OCI-LY7 (cell line): ENCODE measurements around the gene FTSJ3. TPM values are rescaled to one million over a fixed set of nuclear protein-coding genes. Genes with fewer than 3 reads are reported as not detected.

Experiments
- BruUV-seq: library from RNA; stranded (reverse); fragments of 400-500 nt; replicated peaks from 2 replicates; lab custom pipeline; 2021; lab: Mats Ljungman, UMichigan
- CTCF ChIA-PET: fragments of 300-600 bp; sonication (Branson Sonifier 250); formaldehyde crosslinking; loops from one replicate; lab custom pipeline; 2022; ENCODE audit warnings: antibody characterized with exemption; ENCODE audit not compliant: unreplicated experiment; lab: Charles Lee
- POLR2A ChIA-PET: fragments of 300-600 bp; sonication (Branson Sonifier 250); formaldehyde crosslinking; loops from one replicate; lab custom pipeline; 2022; ENCODE audit warnings: antibody characterized with exemption; lab: Charles Lee
- DNase-seq: peaks from one replicate; pipeline ENCODE4 v3.0.0-alpha.2; 2015; ENCODE audit warnings: low spot score
- H2AFZ ChIP-seq: fragments of 200-600 bp; sonication (generic), shearing (Covaris generic); 2 replicates; pipeline ENCODE4 v1.6.1; 2014; ENCODE audit warnings: mild to moderate bottlenecking, antibody characterized with exemption, low read length, moderate library complexity
- H3K27ac ChIP-seq: fragments of 200-600 bp; sonication (generic); 2 replicates; pipeline ENCODE4 v1.5.1; 2014; ENCODE audit warnings: mixed run types, low read depth, mild to moderate bottlenecking, moderate library complexity, low read length, inconsistent platforms; ENCODE audit not compliant: poor library complexity, severe bottlenecking
- H3K36me3 ChIP-seq: fragments of 200-600 bp; sonication (generic); 2 replicates; pipeline ENCODE4 v1.6.1; 2014; ENCODE audit warnings: mild to moderate bottlenecking, antibody characterized with exemption, low read length, moderate library complexity, mixed read lengths; ENCODE audit not compliant: insufficient read depth
- H3K4me1 ChIP-seq: fragments of 200-600 bp; sonication (generic); 2 replicates; pipeline ENCODE4 v1.5.1; 2014; ENCODE audit warnings: mild to moderate bottlenecking, low read length; ENCODE audit not compliant: insufficient read depth, poor library complexity, severe bottlenecking
- H3K4me2 ChIP-seq: fragments of 200-600 bp; sonication (generic); 2 replicates; pipeline ENCODE4 v1.6.1; 2014; ENCODE audit warnings: mild to moderate bottlenecking, low read length
- H3K4me3 ChIP-seq: fragments of 200-600 bp; sonication (generic); 2 replicates; pipeline ENCODE4 v1.5.1; 2014; ENCODE audit warnings: mild to moderate bottlenecking, low read depth, low read length; ENCODE audit not compliant: poor library complexity, severe bottlenecking
- H3K79me2 ChIP-seq: fragments of 200-600 bp; sonication (generic); 2 replicates; pipeline ENCODE4 v1.6.1; 2016; ENCODE audit warnings: low read depth, mild to moderate bottlenecking, low read length, moderate library complexity, mixed read lengths; ENCODE audit not compliant: insufficient read depth
- H3K9me2 ChIP-seq: fragments of 200-600 bp; sonication (generic); 2 replicates; pipeline ENCODE4 v1.6.1; 2016; ENCODE audit warnings: mild to moderate bottlenecking, low read length, mixed read lengths; ENCODE audit not compliant: insufficient read depth
- H3K9me3 ChIP-seq: fragments of 200-600 bp; sonication (generic); 2 replicates; pipeline ENCODE4 v1.6.1; 2014; ENCODE audit warnings: mild to moderate bottlenecking, mixed run types, low read length, mixed read lengths
- H4K20me1 ChIP-seq: fragments of 200-600 bp; sonication (generic); 2 replicates; pipeline ENCODE4 v1.6.1; 2014; ENCODE audit warnings: mild to moderate bottlenecking, antibody characterized with exemption, low read length, moderate library complexity, mixed read lengths; ENCODE audit not compliant: insufficient read depth
- EZH2phosphoT487 ChIP-seq: fragments of 200-600 bp; sonication (generic); IDR thresholded peaks from 2 replicates; pipeline ENCODE4 v1.6.1; 2018; ENCODE audit warnings: low read depth, borderline replicate concordance, mild to moderate bottlenecking, mixed run types, antibody characterized with exemption, low read length, moderate library complexity, mixed read lengths
- intact Hi-C: fragments of 100-400 bp; cut with micrococcal nuclease; formaldehyde crosslinking; loops from one replicate; pipeline ENCODE4 v1.10.0; 2022; ENCODE audit not compliant: unreplicated experiment
- total RNA-seq, 2 experiments: library from RNA; depleted of rRNA in 1 of 2; stranded (reverse); fragments of >200 nt in 1 of 2; shearing (Covaris generic) in 1 of 2; gene quantifications; 2 replicates each; pipeline ENCODE4 v1.2.3, GENCODE V29; 2014 to 2022
- TF ChIP-seq, protein P1 (sequence below): fragments of 200-600 bp; sonication (generic); conservative IDR thresholded peaks from 2 replicates; pipeline ENCODE4 v1.5.1; 2014; ENCODE audit warnings: mild to moderate bottlenecking, antibody characterized with exemption, low read length, moderate library complexity, mixed read lengths

The FTSJ3 gene
- total RNA-seq, 2 experiments from 2014 or later = 32.4 to 49.0 TPM

DNA sequence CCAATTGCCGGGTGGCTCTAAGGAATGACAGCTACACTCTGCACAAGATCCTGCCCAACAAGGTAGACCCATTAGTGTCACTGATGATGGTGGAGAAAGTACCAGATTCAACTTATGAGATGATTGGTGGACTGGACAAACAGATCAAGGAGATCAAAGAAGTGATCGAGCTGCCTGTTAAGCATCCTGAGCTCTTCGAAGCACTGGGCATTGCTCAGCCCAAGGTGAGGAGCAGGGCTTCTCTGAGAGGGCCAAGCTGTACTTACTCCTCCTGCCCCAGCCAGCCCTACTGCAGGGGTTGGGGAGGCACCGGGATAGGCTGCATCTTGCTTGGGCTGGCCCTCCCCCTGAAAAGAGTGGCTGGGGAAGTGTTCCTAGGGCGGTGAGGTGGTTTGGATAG is 2.8 kb upstream of the FTSJ3 start:
- no peaks in the 10 kb centered on the region for H3K9me3 ChIP-seq
- POLR2A ChIA-PET = no interaction called here
- no peak overlapping the region for H3K27ac ChIP-seq
- intact Hi-C loops = no loop called here
- peaks cover 82% of the 10 kb centered on the region for H3K36me3 ChIP-seq
- H3K79me2 ChIP-seq = peaks cover 31% of the 10 kb centered on the region
- no peak overlapping the region for H3K4me2 ChIP-seq
- no peak for DNase-seq
- CTCF ChIA-PET = no interaction called here
- H3K4me1 ChIP-seq = peaks cover 30% of the 10 kb centered on the region
- no peak overlapping the region for H3K4me3 ChIP-seq
- no peak overlapping the region for H2AFZ ChIP-seq
- TF ChIP-seq, protein P1, sequence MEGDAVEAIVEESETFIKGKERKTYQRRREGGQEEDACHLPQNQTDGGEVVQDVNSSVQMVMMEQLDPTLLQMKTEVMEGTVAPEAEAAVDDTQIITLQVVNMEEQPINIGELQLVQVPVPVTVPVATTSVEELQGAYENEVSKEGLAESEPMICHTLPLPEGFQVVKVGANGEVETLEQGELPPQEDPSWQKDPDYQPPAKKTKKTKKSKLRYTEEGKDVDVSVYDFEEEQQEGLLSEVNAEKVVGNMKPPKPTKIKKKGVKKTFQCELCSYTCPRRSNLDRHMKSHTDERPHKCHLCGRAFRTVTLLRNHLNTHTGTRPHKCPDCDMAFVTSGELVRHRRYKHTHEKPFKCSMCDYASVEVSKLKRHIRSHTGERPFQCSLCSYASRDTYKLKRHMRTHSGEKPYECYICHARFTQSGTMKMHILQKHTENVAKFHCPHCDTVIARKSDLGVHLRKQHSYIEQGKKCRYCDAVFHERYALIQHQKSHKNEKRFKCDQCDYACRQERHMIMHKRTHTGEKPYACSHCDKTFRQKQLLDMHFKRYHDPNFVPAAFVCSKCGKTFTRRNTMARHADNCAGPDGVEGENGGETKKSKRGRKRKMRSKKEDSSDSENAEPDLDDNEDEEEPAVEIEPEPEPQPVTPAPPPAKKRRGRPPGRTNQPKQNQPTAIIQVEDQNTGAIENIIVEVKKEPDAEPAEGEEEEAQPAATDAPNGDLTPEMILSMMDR = no peak
- TF ChIP-seq EZH2phosphoT487 = no peak
- no TSS peak for BruUV-seq
- no peaks in the 10 kb centered on the region for H3K9me2 ChIP-seq
- no peaks in the 10 kb centered on the region for H4K20me1 ChIP-seq

DNA sequence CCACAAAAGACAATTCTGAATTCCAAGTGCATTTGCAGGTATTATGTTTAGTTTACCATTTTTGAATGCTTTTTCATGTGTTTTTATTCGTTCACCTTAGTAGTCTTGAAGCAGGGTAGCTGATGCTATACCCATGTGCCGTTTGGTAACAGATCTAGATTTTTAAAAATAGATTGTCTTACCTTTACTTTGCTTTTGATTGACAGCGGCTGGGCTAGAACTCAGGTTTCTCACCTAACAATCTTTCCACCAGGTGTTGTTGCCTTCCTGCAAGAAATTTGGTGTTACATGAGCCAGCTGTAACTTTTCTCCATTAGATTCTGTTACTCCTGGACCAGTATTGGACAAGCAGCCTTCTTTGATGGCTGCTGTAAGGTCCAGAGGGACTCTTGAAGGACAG is 1.5 kb upstream of the FTSJ3 start:
- H3K36me3 ChIP-seq = peaks cover 82% of the 10 kb centered on the region
- BruUV-seq = no TSS peak
- ChIA-PET CTCF (no interaction called here), POLR2A (interaction anchor here (0.9 to 2.7 kb wide), 4 partner anchors 11 to 130 kb away, joined by 3 to 20 read pairs (median 6); partner anchors contain the start of gene SMARCD2)
- intact Hi-C loops = loop anchor here (5.0 kb wide), 1 partner anchor 87 kb away; the partner anchor contains the start of gene STRADA
- H3K4me3 ChIP-seq = peak overlapping the region; percentile 78
- H2AFZ ChIP-seq = no peak overlapping the region
- H4K20me1 ChIP-seq = no peaks in the 10 kb centered on the region
- peak overlapping the region; percentile 91 for H3K4me2 ChIP-seq
- H3K79me2 ChIP-seq = peaks cover 31% of the 10 kb centered on the region
- H3K27ac ChIP-seq = no peak overlapping the region
- H3K9me3 ChIP-seq = no peaks in the 10 kb centered on the region
- peaks cover 23% of the 10 kb centered on the region for H3K4me1 ChIP-seq
- TF ChIP-seq, protein P1 = no peak
- no peak for TF ChIP-seq EZH2phosphoT487
- DNase-seq = no peak
- H3K9me2 ChIP-seq = no peaks in the 10 kb centered on the region

DNA sequence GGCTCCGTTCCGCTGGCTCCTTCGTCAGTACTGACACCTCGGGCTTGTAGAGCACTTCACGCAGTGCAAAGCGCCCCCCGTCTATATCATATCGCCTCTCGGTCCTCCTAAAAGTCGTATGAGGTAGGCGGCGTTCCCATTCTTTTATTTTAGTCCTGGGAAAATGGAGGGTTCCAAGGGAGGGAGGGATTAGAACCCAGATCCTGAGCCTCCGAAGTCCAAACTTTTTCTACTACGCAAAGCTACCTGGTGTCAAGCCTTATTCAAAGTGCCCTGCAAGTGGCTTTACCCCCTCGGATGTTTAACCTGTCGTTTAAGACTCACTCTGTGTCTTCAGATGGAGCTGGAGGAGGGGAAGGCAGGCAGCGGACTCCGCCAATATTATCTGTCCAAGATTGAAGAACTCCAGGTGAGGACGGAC is 348 bp upstream of the FTSJ3 start:
- POLR2A ChIA-PET = interaction anchor here (0.6 to 2.7 kb wide), 6 partner anchors 12 to 1096 kb away, joined by 3 to 20 read pairs (median 4); partner anchors contain the start of gene SMARCD2
- Histone ChIP-seq H3K9me3 (no peaks in the 10 kb centered on the region), H2AFZ (peak overlapping the region; percentile 76; the same call in 1 of the 2 replicates), H3K79me2 (peaks cover 31% of the 10 kb centered on the region), H3K9me2 (no peaks in the 10 kb centered on the region), H3K36me3 (peaks cover 81% of the 10 kb centered on the region), H4K20me1 (no peaks in the 10 kb centered on the region), H3K4me2 (peak overlapping the region; percentile 91), H3K4me1 (peaks cover 23% of the 10 kb centered on the region), H3K4me3 (peak overlapping the region; percentile 78), H3K27ac (peak overlapping the region; percentile 67)
- TF ChIP-seq, protein P1 = peak; percentile 11; the same call in 1 of the 2 replicates
- no peak for TF ChIP-seq EZH2phosphoT487
- BruUV-seq = no TSS peak
- peak; percentile 38 for DNase-seq
- CTCF ChIA-PET = interaction anchor here (0.8 kb wide), 1 partner anchor 11 kb away, joined by 3 read pairs; no protein-coding TSS in a partner anchor
- intact Hi-C loops = loop anchor here (1.0 to 5.0 kb wide), 4 partner anchors 15 to 133 kb away; partner anchors contain the start of genes CCDC47 and STRADA
